ENCODE data around the gene DCLRE1A.

- TF ChIP-seq CTCF (IDR thresholded peaks at IDR 0.05) = no peak
- TF ChIP-seq POLR2A (IDR thresholded peaks at IDR 0.05) = no peak
- TF ChIP-seq EP300 (IDR thresholded peaks at IDR 0.05) = no peak
Measured at GRCh38 chr10:113822174-113822573, 31.7 kb downstream of the DCLRE1A start.

Data from tibial nerve (tissue), 4 donors.